PC-3 (cell line): ENCODE data around the gene BTBD19.

Experiments used
- CTCF ChIP-seq: fragments of 300-600 bp; sonication (generic); conservative IDR thresholded peaks from 2 replicates; pipeline ENCODE4 v1.5.1; 2017; ENCODE audit warnings: antibody characterized with exemption, low read depth, mild to moderate bottlenecking, low read length
- EZH2 ChIP-seq: fragments of 300-600 bp; sonication (generic); IDR thresholded peaks from one replicate; pipeline ENCODE4 v1.6.1; 2017; ENCODE audit warnings: antibody characterized with exemption, mild to moderate bottlenecking, low read length; ENCODE audit not compliant: unreplicated experiment
- EZH2phosphoT487 ChIP-seq: fragments of 300-600 bp; sonication (generic); IDR thresholded peaks from 2 replicates; pipeline ENCODE4 v1.6.1; 2018; ENCODE audit warnings: mild to moderate bottlenecking, antibody characterized with exemption, low read length, borderline replicate concordance

- TF ChIP-seq CTCF (no peak), EZH2 (no peak), EZH2phosphoT487 (no peak)
Observed at GRCh38 chr1:44780583-44781121, 27.7 kb upstream of the BTBD19 start.
